Activated CD4-positive, alpha-beta T cell treated with anti-CD3 and anti-CD28 coated beads, Interleukin-2, amount 10 ng/mL, durations not matched to agents 24 days and 14 days (primary cell): ENCODE results near the gene DLGAP1. TPM values are rescaled to one million over a fixed set of nuclear protein-coding genes. Genes with fewer than 3 reads are reported as not detected.

ENCODE experiments used
- DNase-seq: peaks from one replicate; pipeline ENCODE4 v3.0.0; 2022
- H3K27ac Mint-ChIP-seq: one replicate; pipeline ENCODE4 v1.8.0; 2022; ENCODE audit warnings: mild to moderate bottlenecking, mixed read lengths
- H3K27me3 Mint-ChIP-seq: one replicate; pipeline ENCODE4 v1.8.0; 2022; ENCODE audit warnings: mixed read lengths
- H3K36me3 Mint-ChIP-seq: one replicate; pipeline ENCODE4 v1.8.0; 2022; ENCODE audit warnings: low read depth, mild to moderate bottlenecking, mixed read lengths
- H3K4me1 Mint-ChIP-seq: one replicate; pipeline ENCODE4 v1.8.0; 2021; ENCODE audit warnings: mixed read lengths
- H3K4me3 Mint-ChIP-seq: one replicate; pipeline ENCODE4 v1.8.0; 2022; ENCODE audit warnings: mild to moderate bottlenecking, moderate library complexity, mixed read lengths
- H3K9me3 Mint-ChIP-seq: one replicate; pipeline ENCODE4 v1.8.0; 2021; ENCODE audit warnings: mixed read lengths
- intact Hi-C: fragments of 100-400 bp; cut with micrococcal nuclease; formaldehyde crosslinking; loops from one replicate; pipeline ENCODE4 v1.15.1; 2023
- total RNA-seq: library from RNA; stranded (reverse); gene quantifications from 2 replicates; pipeline ENCODE4 v1.2.3, GENCODE V29; 2022

The DLGAP1 gene
- total RNA-seq, 1 donor from 2014 or later, result 1.5 TPM

GRCh38 chr18:3836483-3837335 lies 618.4 kb downstream of the DLGAP1 start:
- Mint-ChIP-seq H3K4me1 (no peaks in the 10 kb centered on the region), H3K9me3 (no peaks in the 10 kb centered on the region)

GRCh38 chr18:3832025-3832638 lies 623.0 kb downstream of the DLGAP1 start:
- H3K27ac Mint-ChIP-seq, result no peak overlapping the region
- H3K36me3 Mint-ChIP-seq, result no peaks in the 10 kb centered on the region
- intact Hi-C loops, result no loop called here
- H3K4me1 Mint-ChIP-seq, result no peaks in the 10 kb centered on the region
- DNase-seq, result no peak
- no peak overlapping the region for H3K4me3 Mint-ChIP-seq
- no peaks in the 10 kb centered on the region for H3K9me3 Mint-ChIP-seq
- H3K27me3 Mint-ChIP-seq, result no peaks in the 10 kb centered on the region

More at GRCh38 chr18:3836483-3837335, 618.4 kb downstream of the DLGAP1 start:
- H3K27ac Mint-ChIP-seq, result no peak overlapping the region
- DNase-seq, result no peak
- no peak overlapping the region for H3K4me3 Mint-ChIP-seq
- H3K36me3 Mint-ChIP-seq, result no peaks in the 10 kb centered on the region
- H3K27me3 Mint-ChIP-seq, result peaks cover 6% of the 10 kb centered on the region
- intact Hi-C loops, result no loop called here

GRCh38 chr18:3830604-3831003 lies 624.5 kb downstream of the DLGAP1 start:
- H3K4me1 Mint-ChIP-seq, result no peaks in the 10 kb centered on the region
- intact Hi-C loops, result no loop called here
- DNase-seq, result no peak
- no peaks in the 10 kb centered on the region for H3K36me3 Mint-ChIP-seq
- no peaks in the 10 kb centered on the region for H3K9me3 Mint-ChIP-seq
- no peak overlapping the region for H3K4me3 Mint-ChIP-seq
- H3K27ac Mint-ChIP-seq, result no peak overlapping the region
- H3K27me3 Mint-ChIP-seq, result no peaks in the 10 kb centered on the region

- Mint-ChIP-seq H3K4me1 (no peaks in the 10 kb centered on the region), H3K36me3 (no peaks in the 10 kb centered on the region), H3K9me3 (no peaks in the 10 kb centered on the region), H3K27me3 (no peaks in the 10 kb centered on the region), H3K4me3 (no peak overlapping the region), H3K27ac (no peak overlapping the region)
- DNase-seq, result no peak
- intact Hi-C loops, result no loop called here
Observed at GRCh38 chr18:3827236-3827845, 627.8 kb downstream of the DLGAP1 start.

- intact Hi-C loops, result no loop called here
- H3K4me1 Mint-ChIP-seq, result no peaks in the 10 kb centered on the region
- H3K27ac Mint-ChIP-seq, result no peak overlapping the region
- H3K4me3 Mint-ChIP-seq, result no peak overlapping the region
- H3K36me3 Mint-ChIP-seq, result no peaks in the 10 kb centered on the region
- no peak for DNase-seq
- no peaks in the 10 kb centered on the region for H3K9me3 Mint-ChIP-seq
- H3K27me3 Mint-ChIP-seq, result peaks cover 1% of the 10 kb centered on the region
Observed at GRCh38 chr18:3826021-3826420, 629.1 kb downstream of the DLGAP1 start.

GRCh38 chr18:3824101-3824500 lies 631.0 kb downstream of the DLGAP1 start:
- no peak for DNase-seq
- intact Hi-C loops, result no loop called here
- Mint-ChIP-seq H3K4me3 (no peak overlapping the region), H3K27me3 (peaks cover 5% of the 10 kb centered on the region), H3K9me3 (no peaks in the 10 kb centered on the region), H3K4me1 (no peaks in the 10 kb centered on the region), H3K36me3 (no peaks in the 10 kb centered on the region), H3K27ac (no peak overlapping the region)

GRCh38 chr18:3823073-3823472 lies 632.0 kb downstream of the DLGAP1 start:
- Mint-ChIP-seq H3K27ac (no peak overlapping the region), H3K36me3 (no peaks in the 10 kb centered on the region)

GRCh38 chr18:3821524-3821923 lies 633.6 kb downstream of the DLGAP1 start:
- no peaks in the 10 kb centered on the region for H3K9me3 Mint-ChIP-seq
- no peak overlapping the region for H3K27ac Mint-ChIP-seq
- H3K4me3 Mint-ChIP-seq, result no peak overlapping the region
- no peaks in the 10 kb centered on the region for H3K4me1 Mint-ChIP-seq
- peaks cover 9% of the 10 kb centered on the region for H3K27me3 Mint-ChIP-seq
- H3K36me3 Mint-ChIP-seq, result no peaks in the 10 kb centered on the region
- intact Hi-C loops, result no loop called here
- no peak for DNase-seq

More at GRCh38 chr18:3823073-3823472, 632.0 kb downstream of the DLGAP1 start:
- DNase-seq, result no peak
- no peak overlapping the region for H3K4me3 Mint-ChIP-seq
- intact Hi-C loops, result no loop called here
- no peaks in the 10 kb centered on the region for H3K9me3 Mint-ChIP-seq
- H3K4me1 Mint-ChIP-seq, result no peaks in the 10 kb centered on the region
- H3K27me3 Mint-ChIP-seq, result peaks cover 5% of the 10 kb centered on the region

- no peaks in the 10 kb centered on the region for H3K36me3 Mint-ChIP-seq
- intact Hi-C loops, result no loop called here
- peaks cover 11% of the 10 kb centered on the region for H3K27me3 Mint-ChIP-seq
- no peaks in the 10 kb centered on the region for H3K9me3 Mint-ChIP-seq
- DNase-seq, result no peak
- H3K27ac Mint-ChIP-seq, result no peak overlapping the region
- H3K4me3 Mint-ChIP-seq, result no peak overlapping the region
- no peaks in the 10 kb centered on the region for H3K4me1 Mint-ChIP-seq
Observed at GRCh38 chr18:3819961-3820360, 635.1 kb downstream of the DLGAP1 start.

- DNase-seq, result no peak
- Mint-ChIP-seq H3K4me1 (no peaks in the 10 kb centered on the region), H3K9me3 (no peaks in the 10 kb centered on the region), H3K27me3 (peaks cover 10% of the 10 kb centered on the region), H3K36me3 (no peaks in the 10 kb centered on the region), H3K27ac (no peak overlapping the region), H3K4me3 (no peak overlapping the region)
- intact Hi-C loops, result no loop called here
Observed at GRCh38 chr18:3816610-3817363, 638.3 kb downstream of the DLGAP1 start.

- Mint-ChIP-seq H3K4me3 (no peak overlapping the region), H3K4me1 (no peaks in the 10 kb centered on the region), H3K9me3 (no peaks in the 10 kb centered on the region), H3K27me3 (peaks cover 9% of the 10 kb centered on the region), H3K27ac (no peak overlapping the region), H3K36me3 (no peaks in the 10 kb centered on the region)
- intact Hi-C loops, result no loop called here
- no peak for DNase-seq
Observed at GRCh38 chr18:3815991-3816390, 639.1 kb downstream of the DLGAP1 start.

- H3K27me3 Mint-ChIP-seq, result peaks cover 5% of the 10 kb centered on the region
- H3K9me3 Mint-ChIP-seq, result no peaks in the 10 kb centered on the region
Observed at GRCh38 chr18:3814816-3815215, 640.3 kb downstream of the DLGAP1 start.

GRCh38 chr18:3810296-3810695 lies 644.8 kb downstream of the DLGAP1 start:
- Mint-ChIP-seq H3K36me3 (no peaks in the 10 kb centered on the region), H3K27ac (no peak overlapping the region), H3K4me1 (no peaks in the 10 kb centered on the region), H3K9me3 (no peaks in the 10 kb centered on the region), H3K27me3 (no peaks in the 10 kb centered on the region), H3K4me3 (no peak overlapping the region)
- intact Hi-C loops, result no loop called here
- DNase-seq, result no peak

More at GRCh38 chr18:3814816-3815215, 640.3 kb downstream of the DLGAP1 start:
- intact Hi-C loops, result no loop called here
- no peak for DNase-seq
- no peaks in the 10 kb centered on the region for H3K36me3 Mint-ChIP-seq
- no peak overlapping the region for H3K27ac Mint-ChIP-seq
- H3K4me3 Mint-ChIP-seq, result no peak overlapping the region
- H3K4me1 Mint-ChIP-seq, result no peaks in the 10 kb centered on the region
